ENCODE results near the gene LNX1. TPM values are rescaled to one million over a fixed set of nuclear protein-coding genes. Genes with fewer than 3 reads are reported as not detected.

LNX1 gene
- total RNA-seq, 4 donors from 2014 or later = 18.4 to 55.3 (median 31.9) TPM

DNA sequence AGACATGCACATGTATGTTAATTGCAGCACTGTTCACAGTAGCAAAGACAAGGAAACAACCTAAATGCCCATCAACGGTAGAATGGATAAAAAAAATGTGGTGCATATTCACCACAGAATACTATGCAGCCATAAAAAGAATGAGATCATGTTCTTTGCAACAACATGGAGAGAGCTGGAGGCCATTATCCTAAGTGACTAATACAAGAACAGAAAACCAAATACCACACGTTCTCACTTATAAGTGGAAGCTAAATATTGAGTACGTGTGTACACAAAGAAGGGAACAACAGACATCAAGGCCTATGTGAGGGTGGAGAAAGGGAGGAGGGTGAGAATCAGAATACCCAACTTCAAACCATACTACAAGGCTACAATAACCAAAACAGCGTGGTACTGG, 17.4 kb upstream of the LNX1 start:
- Histone ChIP-seq H3K36me3 (no peaks in the 10 kb centered on the region), H3K4me3 (no peak overlapping the region), H3K27ac (no peak overlapping the region), H3K4me1 (no peaks in the 10 kb centered on the region), H3K27me3 (no peaks in the 10 kb centered on the region), H3K9me3 (peaks cover 0 to 3% (median 0%) of the 10 kb centered on the region in 4 donors)
- DNase-seq = no peak
- TF ChIP-seq, protein P1, sequence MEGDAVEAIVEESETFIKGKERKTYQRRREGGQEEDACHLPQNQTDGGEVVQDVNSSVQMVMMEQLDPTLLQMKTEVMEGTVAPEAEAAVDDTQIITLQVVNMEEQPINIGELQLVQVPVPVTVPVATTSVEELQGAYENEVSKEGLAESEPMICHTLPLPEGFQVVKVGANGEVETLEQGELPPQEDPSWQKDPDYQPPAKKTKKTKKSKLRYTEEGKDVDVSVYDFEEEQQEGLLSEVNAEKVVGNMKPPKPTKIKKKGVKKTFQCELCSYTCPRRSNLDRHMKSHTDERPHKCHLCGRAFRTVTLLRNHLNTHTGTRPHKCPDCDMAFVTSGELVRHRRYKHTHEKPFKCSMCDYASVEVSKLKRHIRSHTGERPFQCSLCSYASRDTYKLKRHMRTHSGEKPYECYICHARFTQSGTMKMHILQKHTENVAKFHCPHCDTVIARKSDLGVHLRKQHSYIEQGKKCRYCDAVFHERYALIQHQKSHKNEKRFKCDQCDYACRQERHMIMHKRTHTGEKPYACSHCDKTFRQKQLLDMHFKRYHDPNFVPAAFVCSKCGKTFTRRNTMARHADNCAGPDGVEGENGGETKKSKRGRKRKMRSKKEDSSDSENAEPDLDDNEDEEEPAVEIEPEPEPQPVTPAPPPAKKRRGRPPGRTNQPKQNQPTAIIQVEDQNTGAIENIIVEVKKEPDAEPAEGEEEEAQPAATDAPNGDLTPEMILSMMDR (IDR thresholded peaks at IDR 0.05) = no peak
- TF ChIP-seq POLR2A (IDR thresholded peaks at IDR 0.05) = no peak

DNA sequence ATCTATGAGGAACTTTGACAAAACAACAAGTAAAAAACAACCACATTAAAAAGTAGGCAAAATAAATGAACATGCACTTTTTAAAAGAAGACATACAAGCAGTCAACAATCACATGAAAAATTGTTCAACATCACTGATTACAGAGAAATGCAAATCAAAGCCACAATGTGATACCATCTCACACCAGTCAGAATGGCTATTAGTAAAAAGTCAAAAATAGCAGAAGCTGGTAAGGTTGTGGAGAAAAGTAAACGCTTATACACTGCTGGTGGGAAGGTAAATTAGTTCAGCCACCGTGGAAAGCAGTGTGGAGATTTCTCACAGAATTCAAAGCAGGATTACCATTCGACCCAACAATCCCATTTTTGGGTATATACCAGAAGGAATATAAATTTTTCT, 17.0 kb upstream of the LNX1 start:
- H3K4me3 ChIP-seq = no peak overlapping the region
- no peaks in the 10 kb centered on the region for H3K4me1 ChIP-seq
- no peak for DNase-seq
- peaks cover 0 to 3% (median 0%) of the 10 kb centered on the region in 4 donors for H3K9me3 ChIP-seq
- H3K27ac ChIP-seq = no peak overlapping the region
- no peak for TF ChIP-seq POLR2A (IDR thresholded peaks at IDR 0.05)
- TF ChIP-seq, protein P1 (IDR thresholded peaks at IDR 0.05) = no peak
- no peaks in the 10 kb centered on the region for H3K36me3 ChIP-seq
- H3K27me3 ChIP-seq = no peaks in the 10 kb centered on the region

DNA sequence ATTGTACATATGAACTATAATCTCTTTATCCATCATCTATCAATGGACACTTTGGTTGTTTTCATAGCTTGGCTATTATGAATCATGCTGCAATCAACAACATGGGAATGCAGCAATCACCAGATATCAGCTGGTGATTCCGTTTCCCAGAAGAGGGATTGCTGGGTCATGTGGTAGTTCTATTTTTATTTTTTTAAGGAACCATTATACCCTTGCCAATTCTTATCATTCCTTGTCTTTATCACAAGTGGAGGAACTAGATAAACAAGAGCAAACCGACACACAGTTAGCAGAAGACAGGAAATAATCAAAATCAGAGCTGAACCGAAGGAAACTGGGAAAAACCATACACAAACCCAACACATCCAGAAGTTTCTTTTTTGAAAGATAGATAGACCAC, 14.5 kb upstream of the LNX1 start:
- no peaks in the 10 kb centered on the region for H3K36me3 ChIP-seq
- no peaks in the 10 kb centered on the region for H3K27me3 ChIP-seq
- no peak for DNase-seq
- H3K4me3 ChIP-seq = no peak overlapping the region
- no peak overlapping the region for H3K27ac ChIP-seq
- TF ChIP-seq, protein P1 (IDR thresholded peaks at IDR 0.05) = no peak
- no peak for TF ChIP-seq POLR2A (IDR thresholded peaks at IDR 0.05)
- peaks cover 0 to 3% (median 0%) of the 10 kb centered on the region in 4 donors for H3K9me3 ChIP-seq
- H3K4me1 ChIP-seq = no peaks in the 10 kb centered on the region

DNA sequence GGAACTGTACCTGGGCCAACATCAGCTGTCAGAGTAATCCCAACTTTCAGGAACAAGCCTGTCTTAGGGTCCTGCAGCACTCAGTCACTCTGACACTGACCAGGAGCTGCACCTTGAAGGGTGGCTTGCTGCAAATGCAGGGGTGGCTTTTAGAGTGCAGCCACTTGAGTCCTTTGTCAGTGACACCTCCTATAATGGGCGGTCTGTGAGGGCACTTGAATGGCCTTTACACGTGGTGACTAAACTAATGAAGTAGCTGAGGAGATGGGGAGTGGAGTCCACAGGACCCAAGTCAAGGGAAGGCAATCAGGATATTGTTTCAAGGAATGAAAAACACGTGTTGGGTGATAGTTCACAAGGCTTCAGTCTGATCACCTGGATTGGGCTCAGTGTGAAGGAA, 11.1 kb upstream of the LNX1 start:
- TF ChIP-seq, protein P1 (IDR thresholded peaks at IDR 0.05) = no peak
- TF ChIP-seq POLR2A (IDR thresholded peaks at IDR 0.05) = no peak
- no peak overlapping the region for H3K4me3 ChIP-seq
- H3K9me3 ChIP-seq = no peaks in the 10 kb centered on the region
- peaks cover 0 to 10% (median 0%) of the 10 kb centered on the region in 4 donors for H3K4me1 ChIP-seq
- no peaks in the 10 kb centered on the region for H3K27me3 ChIP-seq
- DNase-seq = no peak
- H3K27ac ChIP-seq = no peak overlapping the region
- H3K36me3 ChIP-seq = no peaks in the 10 kb centered on the region

DNA sequence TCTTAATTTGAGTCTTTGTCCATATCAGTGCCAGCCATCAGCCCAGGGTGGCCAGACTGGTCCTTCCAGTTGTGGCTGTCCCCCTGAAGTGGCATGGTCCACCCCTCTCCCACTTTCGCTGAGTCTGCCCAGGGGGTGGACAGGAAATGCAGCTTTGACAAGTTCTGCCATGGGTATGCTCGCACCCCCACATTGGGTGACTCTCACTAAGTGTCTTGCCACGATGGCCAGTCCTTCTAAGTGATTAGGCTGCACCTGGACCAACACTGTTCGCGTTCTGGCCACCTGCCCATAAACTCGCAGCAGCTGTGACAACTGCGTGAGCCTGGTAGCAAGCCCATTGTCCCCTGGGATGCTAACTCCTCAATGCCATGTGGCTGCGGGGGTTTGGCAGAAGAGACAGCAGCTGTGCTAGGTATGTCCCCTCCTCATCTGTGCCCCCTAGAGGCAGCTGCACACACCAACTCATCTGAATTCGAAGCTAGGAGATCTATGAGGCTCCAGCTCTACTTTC, 10.0 kb upstream of the LNX1 start:
- no peak overlapping the region for H3K27ac ChIP-seq
- no peaks in the 10 kb centered on the region for H3K9me3 ChIP-seq
- TF ChIP-seq POLR2A (IDR thresholded peaks at IDR 0.05) = no peak
- TF ChIP-seq, protein P1 (IDR thresholded peaks at IDR 0.05) = peak in 4 of 6 experiments; percentile 7 to 29 (median 22)
- H3K4me1 ChIP-seq = peaks cover 0 to 10% (median 0%) of the 10 kb centered on the region in 4 donors
- no peak overlapping the region for H3K4me3 ChIP-seq
- H3K36me3 ChIP-seq = no peaks in the 10 kb centered on the region
- no peaks in the 10 kb centered on the region for H3K27me3 ChIP-seq
- peak in 1 of 3 donors; percentile 45 for DNase-seq

DNA sequence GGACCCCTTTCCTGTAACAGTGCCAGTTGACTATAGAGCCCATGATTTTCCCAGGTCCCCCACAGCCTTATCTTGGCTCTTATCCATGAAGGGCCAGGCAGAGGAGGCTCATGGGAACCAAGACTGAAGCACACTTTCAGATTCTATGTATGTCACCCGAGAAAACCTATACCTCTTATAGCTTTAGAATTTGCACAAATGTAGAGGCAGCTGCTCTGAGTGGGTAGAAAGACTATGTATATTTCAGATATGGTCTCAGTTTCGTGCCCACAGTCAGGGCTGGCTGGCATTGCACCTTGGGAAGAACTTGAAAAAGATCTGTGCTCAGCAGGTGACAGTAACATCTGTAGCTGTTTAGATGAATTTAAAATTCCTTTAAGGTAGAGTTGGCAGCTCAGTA, 8.3 kb upstream of the LNX1 start:
- no peaks in the 10 kb centered on the region for H3K36me3 ChIP-seq
- no peaks in the 10 kb centered on the region for H3K27me3 ChIP-seq
- peaks cover 0 to 10% (median 0%) of the 10 kb centered on the region in 4 donors for H3K4me1 ChIP-seq
- DNase-seq = no peak
- TF ChIP-seq, protein P1 (IDR thresholded peaks at IDR 0.05) = no peak
- TF ChIP-seq POLR2A (IDR thresholded peaks at IDR 0.05) = no peak
- H3K9me3 ChIP-seq = no peaks in the 10 kb centered on the region
- no peak overlapping the region for H3K27ac ChIP-seq
- no peak overlapping the region for H3K4me3 ChIP-seq
